LNCaP clone FGC (cell line): ENCODE data around the gene RB1.

Experiments
- DNase-seq: peaks from one replicate; pipeline ENCODE4 v3.0.0-alpha.2; 2011; ENCODE audit warnings: low read depth
- H3K4me3 ChIP-seq: 2 replicates; pipeline ENCODE4 v1.5.1; 2011; ENCODE audit warnings: mild to moderate bottlenecking, low read depth, low read length, control low read depth
- CTCF ChIP-seq: IDR thresholded peaks from 2 replicates; pipeline ENCODE4 v1.5.1; 2012; ENCODE audit warnings: mild to moderate bottlenecking; ENCODE audit not compliant: control insufficient read depth, insufficient read depth; ENCODE audit errors: extremely low read depth

The RB1 gene

GRCh38 chr13:48493066-48493765 is 189.7 kb downstream of the RB1 start:
- TF ChIP-seq CTCF, result no peak
- no peak for DNase-seq

GRCh38 chr13:48493851-48494250 is 190.3 kb downstream of the RB1 start:
- no peak for TF ChIP-seq CTCF
- peak; percentile 64 for DNase-seq
- H3K4me3 ChIP-seq, result no peak overlapping the region

More at GRCh38 chr13:48493066-48493765, 189.7 kb downstream of the RB1 start:
- no peak overlapping the region for H3K4me3 ChIP-seq

- no peak overlapping the region for H3K4me3 ChIP-seq
- TF ChIP-seq CTCF, result no peak
These were observed 191.3 kb downstream of the RB1 start for GRCh38 chr13:48494874-48495273.

GRCh38 chr13:48496271-48497161 is 193.0 kb downstream of the RB1 start:
- DNase-seq, result no peak
- H3K4me3 ChIP-seq, result no peak overlapping the region
- no peak for TF ChIP-seq CTCF

More at GRCh38 chr13:48494874-48495273, 191.3 kb downstream of the RB1 start:
- no peak for DNase-seq

- no peak for TF ChIP-seq CTCF
- DNase-seq, result no peak
- H3K4me3 ChIP-seq, result no peak overlapping the region
These were observed 194.1 kb downstream of the RB1 start for GRCh38 chr13:48497669-48498068.

GRCh38 chr13:48500652-48501197 is 197.2 kb downstream of the RB1 start:
- DNase-seq, result no peak
- no peak for TF ChIP-seq CTCF
- no peak overlapping the region for H3K4me3 ChIP-seq
